Right renal pelvis (tissue), 4 donors: ENCODE data around the gene FBXL4. TPM values are rescaled to one million over a fixed set of nuclear protein-coding genes. Genes with fewer than 3 reads are reported as not detected.

ENCODE experiments used
- DNase-seq, 4 donors: peaks; one replicate each; pipeline ENCODE4 v3.0.0-alpha.2; 2013; ENCODE audit warnings: low read depth in 4 of 4, low spot score in 3 of 4, missing footprints in 1 of 4
- polyA plus RNA-seq, 4 donors: library from polyadenylated mRNA; unstranded; fragments of 120-200 nt; gene quantifications; one replicate each; pipeline ENCODE4 v1.2.1, GENCODE V29; 2013; ENCODE audit not compliant: insufficient read length in 4 of 4

FBXL4 gene
- polyA plus RNA-seq, 4 donors = 20.4 to 31.3 (median 28.7) TPM

DNA sequence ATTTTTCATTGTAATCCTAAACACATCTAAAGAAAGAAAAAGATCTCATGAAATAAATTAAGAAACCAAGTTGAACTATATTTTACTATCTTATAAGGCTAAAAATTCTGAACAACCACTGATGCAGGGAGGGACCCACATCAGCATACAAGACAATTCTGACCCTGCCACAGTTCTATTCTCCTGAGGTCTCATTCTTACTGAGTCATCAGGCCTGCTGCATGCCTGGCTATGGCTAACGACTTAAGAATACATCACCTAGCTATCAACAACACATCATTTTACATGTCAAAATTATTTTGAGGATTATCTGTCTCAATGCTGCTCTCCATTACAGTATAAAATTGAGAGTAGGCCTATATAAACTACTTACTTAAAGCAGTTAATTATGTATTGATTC, 52.9 kb downstream of the FBXL4 start:
- no peak for DNase-seq

DNA sequence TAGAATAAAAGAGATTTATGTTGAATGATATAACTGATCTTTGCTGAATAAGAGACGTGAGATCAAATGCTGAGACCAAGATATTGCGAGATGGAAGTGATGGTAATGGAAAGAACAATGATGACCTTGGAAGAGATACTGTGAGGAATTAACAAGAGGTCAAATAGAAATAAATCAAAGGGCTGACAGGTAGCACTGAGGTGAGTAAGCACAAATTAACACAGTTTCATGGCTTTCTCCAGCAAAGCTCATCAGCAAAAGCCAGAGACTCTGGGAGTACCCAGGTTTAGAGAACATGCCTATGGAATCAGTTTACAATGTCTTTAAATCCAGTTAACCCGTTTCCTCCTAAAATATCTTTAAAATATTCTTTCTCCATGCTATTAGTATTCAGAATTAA, 60.1 kb downstream of the FBXL4 start:
- DNase-seq = no peak

DNA sequence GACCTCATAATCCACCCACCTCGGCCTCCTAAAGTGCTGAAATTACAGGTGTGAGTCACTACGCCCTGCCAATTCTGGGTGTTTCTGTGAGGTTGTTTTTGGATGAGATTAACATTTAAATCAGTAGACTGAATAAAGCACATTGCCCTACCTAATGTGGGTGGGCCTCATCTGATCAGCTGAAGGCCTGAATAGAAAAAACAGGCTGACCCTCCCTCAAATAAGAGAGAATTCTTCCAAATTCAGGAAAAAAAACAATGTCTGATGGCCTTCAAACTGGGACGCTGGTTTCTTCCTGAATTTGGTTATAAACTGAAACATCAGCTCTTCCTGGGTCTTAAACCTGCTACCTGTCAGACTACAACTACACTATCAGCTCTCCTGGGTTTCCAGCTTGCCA, 62.4 kb downstream of the FBXL4 start:
- DNase-seq = no peak

DNA sequence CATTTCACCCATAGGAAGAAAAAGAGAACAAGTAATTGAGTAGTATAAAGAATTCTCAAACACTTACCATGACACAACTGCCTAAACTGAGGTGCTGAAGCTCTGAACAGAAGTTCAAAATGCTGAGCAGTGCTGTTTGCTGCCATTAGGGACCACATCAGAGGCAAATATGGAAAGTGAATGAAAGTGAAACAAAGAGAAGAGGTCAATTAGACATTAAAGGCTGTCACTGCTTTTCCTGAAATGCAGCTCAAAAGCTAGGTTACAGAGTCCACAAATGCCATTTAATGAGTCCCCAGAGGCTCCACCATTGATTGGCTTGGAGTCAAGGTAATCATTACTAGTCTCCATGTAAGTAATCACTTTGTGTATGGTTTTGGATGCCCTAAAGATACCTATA, 67.3 kb downstream of the FBXL4 start:
- DNase-seq = no peak

DNA sequence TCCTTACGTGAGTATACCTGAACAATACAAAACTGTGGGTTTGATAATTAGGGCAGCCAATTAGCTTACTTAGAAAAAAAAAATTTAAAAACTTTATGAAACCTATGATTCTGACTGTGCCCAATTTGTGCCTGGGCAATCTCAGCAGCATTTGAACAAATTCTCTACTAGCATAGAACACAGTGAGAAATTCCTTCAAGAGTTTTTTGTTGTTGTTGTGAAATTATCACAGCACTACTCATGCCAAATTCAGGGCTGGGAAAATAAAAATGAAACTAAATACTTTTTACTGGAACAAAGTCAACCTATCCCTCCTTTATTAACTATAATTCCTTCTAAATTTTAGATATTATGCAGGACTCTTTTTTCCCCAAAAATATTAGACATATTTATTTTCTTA, 70.5 kb downstream of the FBXL4 start:
- DNase-seq = no peak

DNA sequence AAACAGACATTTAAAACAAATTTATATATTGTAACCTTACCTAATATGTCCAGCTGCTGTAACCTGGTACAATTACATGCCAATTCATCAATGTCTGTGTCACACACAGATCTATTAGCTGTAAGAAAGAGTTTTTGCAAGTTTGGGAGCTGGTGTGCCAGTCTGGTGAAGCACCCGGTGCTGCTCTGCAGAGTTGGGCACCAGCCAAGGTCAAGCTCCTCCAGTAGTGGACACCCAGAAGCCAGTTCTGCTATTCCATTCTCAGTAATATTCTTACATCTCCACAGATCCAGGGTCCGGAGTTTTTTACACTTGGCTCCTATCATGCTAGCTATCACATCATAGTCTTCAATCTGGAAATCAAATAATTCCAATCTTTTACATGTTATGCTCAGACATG, 72.4 kb downstream of the FBXL4 start:
- DNase-seq = no peak

DNA sequence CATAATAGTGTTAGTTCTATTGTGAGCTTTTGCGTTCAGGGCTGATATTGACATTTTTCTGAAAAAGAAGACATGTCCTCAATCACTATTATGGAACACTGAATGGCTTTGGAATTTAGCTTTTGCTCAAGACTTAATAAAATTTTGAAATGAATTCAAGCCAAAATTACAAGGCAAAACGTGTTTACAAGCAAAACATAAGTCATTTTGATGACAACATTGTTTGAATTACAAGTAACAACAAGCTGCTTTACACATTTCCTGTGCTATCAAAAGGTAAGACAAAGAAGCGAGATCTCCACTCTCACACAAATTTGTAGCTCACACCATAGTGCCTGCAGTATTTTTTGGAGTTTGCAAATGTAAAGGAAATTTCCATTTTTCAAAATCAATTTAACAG, 75.9 kb downstream of the FBXL4 start:
- DNase-seq = no peak

DNA sequence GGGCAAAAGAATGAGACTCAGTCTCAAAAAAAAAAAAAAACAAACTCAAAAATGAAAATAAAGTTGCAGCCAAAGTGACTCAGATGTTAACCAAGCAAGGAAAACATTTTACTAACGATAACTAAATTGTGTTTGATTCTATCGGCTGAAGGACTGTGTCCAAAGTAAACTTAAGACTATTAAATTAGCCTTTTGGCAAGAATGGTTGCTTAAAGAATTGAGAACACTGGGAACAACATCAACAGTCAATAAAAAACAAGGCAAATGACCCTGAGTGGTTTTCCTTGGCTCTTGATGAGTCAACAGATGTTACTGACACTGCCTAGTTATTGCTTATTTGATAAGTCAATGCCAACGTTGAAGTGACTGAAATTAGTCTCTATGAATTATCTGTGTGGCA, 76.7 kb downstream of the FBXL4 start:
- no peak for DNase-seq

DNA sequence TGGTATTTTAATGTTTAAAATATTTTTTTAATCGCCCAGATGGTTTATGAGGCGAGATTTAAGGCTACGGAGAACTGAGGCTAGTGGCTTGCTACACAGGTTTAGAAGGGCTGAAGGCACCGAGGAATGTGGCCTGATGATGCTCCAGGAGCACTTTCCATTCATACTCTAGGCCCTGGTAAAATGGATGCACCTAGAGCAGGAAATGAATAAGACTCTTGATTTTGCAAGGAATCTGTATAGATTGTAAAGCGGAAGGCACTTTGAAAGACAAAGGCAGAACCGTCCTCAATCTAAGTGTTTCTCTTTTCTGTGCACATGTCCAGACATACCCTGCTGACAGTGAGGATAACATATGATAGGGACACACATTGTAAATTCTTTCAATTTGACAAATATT, 83.2 kb downstream of the FBXL4 start:
- DNase-seq = no peak

DNA sequence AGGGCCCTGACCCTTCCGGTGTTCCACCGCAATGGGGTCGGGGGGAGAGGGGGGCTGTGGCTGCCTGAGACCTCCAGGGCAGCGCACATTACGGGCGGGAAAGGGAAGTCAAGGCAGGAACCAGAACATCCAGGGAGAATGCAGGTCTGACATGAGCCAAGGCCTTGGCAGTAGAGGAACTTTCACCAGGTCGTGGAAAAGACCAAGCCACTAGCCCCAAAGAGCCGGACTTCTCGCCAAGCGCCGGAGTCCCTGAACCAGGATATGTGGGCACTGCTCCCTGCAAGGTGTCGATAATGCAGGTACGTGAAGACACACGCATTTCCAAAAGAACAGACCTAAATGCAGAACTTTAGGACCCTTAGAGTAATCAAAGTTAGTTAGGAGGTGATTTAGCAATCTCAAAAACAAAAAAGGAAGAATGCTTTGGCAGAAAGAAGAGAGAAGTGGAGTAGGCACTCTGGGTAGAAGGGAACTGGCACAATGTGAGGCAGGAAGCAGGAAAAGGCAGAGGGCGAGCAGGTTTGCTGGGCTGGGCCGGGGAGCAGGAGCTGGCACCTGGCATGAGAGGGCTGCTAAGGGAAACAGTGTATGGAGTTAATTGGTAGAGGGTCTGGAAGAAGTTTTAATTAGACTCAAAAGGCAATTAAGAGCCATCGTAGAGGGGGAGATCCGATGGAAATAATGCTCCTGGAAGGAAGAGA, 99.1 kb downstream of the FBXL4 start:
- DNase-seq = no peak

DNA sequence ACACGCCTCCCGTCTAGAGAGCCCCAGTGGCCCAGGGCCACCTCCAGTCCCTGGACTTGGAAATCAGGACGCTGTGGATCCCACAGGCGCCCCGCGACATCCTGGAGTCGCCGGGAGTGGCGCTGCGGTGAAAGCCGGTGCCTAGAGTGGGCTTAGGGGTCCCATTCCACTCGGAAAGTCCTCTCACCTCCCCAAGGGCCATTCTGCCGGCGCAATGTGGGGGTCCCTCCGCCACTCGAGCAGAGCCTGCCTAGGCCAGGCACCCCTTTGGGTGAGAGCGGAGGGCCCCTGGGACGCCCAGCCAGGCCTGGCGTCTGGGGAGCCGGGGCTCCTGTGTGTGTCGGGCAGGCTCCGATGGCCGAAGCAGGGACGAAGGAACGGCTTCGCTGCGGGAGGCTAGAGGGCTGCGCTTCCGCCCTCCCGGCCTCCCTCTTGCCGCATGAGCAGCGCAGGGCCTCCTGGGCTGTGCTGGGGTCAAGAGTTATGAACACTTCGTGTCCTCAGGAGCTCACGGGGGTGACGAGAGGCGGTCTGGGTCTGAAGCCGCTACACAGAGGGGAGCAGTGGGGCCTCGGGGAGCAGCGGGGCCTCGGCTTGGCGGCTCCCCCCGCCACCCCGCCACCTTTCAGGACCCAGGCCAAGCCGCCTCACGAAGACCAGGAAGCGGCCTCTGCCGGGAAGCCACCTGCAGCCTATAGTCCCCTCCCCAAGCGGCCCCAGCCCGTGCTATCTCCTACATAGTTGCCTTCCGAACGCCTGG, 99.8 kb downstream of the FBXL4 start:
- DNase-seq = no peak

DNA sequence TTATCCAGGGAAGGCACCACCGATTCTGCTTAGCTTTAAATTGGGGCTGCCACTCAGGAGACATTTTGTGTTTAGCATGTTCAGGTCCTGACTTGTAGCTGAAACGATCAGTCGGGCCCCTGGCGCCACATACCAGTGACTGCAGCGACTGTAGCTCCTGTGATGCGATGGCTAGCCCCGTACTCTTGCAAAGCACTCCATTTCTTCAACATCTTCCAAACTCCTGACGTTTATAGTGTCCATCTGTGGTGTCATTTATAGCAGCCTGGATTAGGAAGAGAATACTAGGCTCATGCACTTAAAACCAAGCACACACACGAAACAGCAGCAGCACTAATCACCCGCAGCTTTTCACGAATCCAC, 100.3 kb downstream of the FBXL4 start:
- DNase-seq = no peak

DNA sequence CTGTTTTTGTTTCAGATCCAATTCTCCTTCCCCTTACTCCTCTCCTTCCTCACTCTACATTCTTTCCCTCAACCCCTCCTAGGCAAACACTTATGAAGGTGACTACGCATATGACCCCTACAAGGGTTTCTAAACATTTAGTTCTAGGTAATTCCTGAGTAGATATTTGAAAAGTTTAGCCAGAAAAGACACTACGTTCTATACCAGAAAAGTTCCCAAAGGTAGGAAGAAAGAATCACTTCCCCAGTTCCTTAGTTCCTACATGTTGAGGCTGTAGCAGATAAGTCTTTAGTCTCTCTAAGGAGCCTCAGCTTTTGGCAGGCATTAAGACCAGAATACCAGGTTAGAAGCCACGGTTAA, 101.7 kb downstream of the FBXL4 start:
- no peak for DNase-seq

DNA sequence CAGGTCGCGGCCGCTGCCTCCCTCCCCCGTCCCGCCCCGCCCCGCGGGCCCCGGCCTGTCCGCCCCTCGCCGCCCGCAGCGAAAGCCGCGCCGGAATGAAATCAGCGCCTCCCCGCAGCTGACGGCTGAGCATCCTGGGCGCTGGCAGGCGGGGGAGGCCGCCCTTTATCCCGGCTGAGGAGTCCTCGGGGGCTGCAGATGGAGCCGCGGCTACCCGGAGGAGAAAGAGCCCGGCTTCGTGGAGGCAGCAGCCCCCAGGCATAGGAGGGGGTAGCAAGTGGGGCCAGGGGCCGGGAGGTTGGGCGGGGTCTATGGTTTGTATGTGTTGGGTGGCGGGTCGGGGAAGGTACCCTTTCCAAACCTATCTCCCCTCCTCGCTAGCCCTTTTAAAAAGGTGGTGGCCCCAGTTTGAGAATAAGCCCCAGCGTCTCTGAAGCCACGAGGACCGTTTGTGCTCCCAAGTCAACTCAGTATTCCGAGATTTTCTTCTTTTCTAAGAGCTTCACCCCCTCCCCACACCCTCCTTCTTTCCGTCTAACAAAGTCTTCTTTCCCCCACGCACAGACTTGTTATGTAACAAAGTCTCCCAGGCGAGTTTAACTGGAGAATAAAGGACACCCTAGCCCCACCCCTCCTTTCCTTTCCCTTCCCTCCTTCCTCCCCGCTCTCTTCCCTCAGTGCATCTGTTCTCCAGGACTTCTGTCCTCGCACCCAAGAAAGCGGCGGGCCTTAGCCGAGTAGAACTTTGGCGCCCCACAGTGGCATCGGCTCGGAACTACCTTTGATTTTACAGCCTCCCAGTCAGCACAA, 102.3 kb downstream of the FBXL4 start:
- DNase-seq = peak; percentile 63 to 76 (median 66)

DNA sequence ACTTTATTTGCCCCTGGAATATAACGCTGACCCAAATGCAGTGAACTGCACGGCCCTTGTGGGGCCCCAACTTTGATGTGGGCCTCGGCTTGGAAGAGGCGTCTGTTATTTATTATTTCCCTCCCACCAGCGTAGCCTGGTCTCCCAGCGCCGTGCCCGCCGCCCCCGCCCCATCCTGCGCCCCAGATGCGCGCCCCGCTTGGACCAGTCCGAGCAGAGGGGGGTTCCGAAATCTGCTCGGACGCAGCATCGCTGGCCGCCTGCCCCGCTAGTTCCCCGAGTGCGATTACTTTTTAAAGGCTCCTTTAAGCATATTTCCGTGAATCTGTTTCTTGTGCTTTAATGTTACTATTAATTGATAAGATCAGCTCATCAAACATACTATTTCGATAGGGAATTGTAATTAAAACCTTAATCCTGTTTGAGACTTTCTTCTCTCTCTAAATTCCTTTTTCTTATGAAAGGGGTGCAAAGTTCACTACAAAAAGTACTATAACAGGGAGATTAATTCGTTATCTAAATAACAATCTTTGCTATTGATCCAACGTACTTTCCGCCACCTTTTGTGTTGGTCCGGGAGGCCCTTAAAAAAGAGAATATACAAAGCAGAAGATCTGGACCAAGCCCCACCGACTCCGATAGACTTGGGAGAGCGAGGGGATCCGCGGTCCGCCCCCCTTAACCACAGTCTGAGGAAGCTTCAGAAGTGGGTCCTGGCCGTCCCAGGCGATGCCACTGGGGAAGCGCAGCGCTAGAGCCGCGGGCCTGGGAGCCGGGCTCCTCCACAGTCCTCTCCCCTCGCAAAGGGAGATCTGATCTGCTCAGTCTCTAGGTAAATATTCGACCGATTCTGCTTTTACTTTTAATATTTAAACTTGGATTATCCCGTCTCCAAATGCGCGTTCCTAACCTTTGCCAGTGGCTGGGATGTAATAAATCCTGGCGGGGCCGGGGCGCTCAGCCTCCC, 103.2 kb downstream of the FBXL4 start:
- no peak for DNase-seq

DNA sequence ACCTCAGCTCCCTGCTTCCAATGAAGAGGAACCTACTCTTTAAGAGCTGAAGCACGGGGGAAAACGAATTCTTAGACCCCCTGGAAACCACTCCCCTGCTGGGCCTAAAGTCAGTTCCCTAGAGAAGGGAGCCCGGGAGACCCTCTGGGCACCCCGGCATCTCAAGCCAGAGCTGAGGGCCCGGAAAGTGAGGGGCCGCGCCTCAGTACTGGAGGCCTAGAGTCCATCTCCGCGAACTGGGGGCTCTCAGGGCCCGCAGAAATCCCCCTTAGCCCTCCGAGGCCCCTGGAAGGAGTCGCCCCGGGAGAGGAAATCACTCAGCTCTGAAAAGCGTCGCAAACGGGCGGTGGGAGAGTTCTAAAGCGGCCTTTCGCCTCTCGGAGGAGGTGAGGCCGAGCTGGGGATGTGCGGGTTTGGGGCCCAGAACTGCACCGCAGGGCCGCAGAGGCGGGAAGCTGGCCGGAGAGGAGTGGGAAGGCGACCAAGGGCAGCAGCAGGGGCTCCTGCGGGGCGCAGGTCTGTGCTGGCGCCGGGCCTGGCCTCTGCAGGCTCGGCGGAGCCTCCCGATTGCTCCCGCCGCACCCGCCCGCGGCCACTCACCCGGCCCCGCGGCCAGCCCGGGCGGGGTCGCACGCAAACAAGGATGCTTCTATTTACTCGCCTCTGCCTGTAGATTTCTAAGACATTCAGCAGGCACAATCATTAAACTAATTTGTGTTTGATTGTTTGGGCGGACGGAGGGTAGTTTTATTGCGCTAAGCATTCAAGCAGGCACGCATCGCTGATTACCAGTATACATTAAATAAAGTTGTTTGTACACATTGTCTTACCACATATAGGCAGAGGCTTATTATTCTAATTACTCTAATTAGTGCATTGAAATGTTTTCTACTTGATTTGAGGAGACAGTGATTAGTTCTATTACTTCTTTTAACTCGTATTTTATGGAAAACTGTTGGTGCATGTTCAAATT, 104.2 kb downstream of the FBXL4 start:
- DNase-seq = no peak

DNA sequence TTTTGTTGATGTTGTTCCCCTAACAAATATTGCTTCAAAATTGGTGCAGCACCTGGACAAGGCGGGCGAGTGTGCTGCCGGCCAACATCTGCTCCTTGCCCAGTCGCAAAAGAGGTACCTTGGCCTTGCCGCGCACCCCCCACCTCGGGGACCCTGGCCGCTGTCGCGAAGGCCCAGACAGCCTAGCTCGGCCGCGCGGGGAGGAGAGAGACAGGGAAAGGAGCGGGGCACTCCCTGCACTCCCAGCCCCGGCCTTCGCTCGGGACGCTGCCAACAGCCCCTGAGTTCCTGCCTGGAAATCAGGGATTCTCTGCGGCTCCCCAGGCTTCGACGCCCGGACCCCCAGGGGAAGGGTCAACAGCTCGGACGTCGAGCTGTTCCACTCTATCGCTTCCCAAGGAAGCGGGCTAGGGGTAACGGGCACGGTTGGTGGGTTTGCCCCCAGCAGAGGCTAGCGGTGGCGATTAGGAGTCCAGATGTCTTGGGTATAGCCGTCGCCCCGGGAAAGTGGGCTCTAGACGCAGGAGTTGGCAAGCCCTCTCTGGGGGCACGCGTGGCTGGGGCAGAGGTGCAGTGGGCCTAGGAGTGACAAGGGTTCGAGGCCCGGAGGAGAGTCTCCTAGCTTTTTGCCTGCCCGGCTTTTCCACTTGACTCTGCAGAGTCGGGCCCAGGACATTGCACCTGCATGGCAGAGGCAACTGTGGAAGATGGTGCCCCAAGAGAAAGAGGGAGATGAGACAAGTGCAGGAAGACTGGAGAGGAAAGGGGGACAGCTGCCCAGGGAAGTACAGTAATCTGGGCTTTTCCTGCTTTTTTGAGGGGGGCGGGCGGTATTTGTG, 105.2 kb downstream of the FBXL4 start:
- no peak for DNase-seq

DNA sequence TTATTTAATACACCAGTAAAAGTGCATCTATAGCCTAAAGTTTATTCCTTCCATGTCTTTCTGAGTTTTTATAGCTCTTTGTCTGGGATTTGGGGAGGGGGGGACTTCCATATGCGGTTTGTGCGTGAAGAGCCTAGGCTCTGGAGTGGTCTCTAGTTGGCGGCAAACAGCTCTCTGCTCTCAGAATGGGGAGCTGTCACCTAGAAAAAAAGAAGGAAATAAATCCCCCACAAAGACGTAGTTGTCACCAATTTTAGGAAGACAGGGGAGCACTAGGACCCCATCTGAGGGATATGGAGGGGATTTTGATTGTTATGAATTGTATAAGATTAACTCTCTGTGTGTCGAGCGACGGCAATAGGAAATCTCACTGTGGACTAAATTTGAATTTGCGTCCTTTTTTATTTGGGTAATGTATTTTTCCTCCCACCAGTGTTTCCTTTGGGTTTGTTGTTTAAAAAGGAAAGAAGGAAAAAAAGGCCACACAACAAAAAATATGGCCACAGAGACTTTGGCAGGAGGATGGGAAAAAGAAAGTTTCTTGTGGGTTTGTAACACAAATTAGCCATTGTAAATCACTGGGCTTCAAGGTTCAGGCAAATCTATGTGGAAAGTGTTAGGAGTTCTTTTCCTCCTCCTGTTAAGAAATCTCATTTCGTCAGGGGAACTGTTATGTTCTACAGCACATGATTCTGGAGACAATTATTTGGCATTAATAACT, 106.0 kb downstream of the FBXL4 start:
- DNase-seq = no peak
